ENCODE measurements around the gene PLPP6.
A peak's percentile ranks its signal among the peaks of the same experiment; 100 is the strongest.

Gene PLPP6

GRCh38 chr9:4684820-4685219, 22.7 kb downstream of the PLPP6 start:
- Histone ChIP-seq H3K27ac (ENCODE audit: low read length) (no peak overlapping the region), H3K4me2 (ENCODE audit: low read length) (no peak overlapping the region), H4K20me1 (ENCODE audit: insufficient read depth, low read length) (peaks cover 7% of the 10 kb centered on the region; the same call in 1 of the 2 replicates), H2AFZ (ENCODE audit: low read depth, low read length) (no peak overlapping the region), H3K4me1 (ENCODE audit: low read length) (peaks cover 22% of the 10 kb centered on the region), H3K27me3 (ENCODE audit: low read depth, low read length) (no peaks in the 10 kb centered on the region), H3K9me3 (ENCODE audit: insufficient read depth, low read length) (no peaks in the 10 kb centered on the region), H3K9ac (ENCODE audit: low read length) (no peak overlapping the region), H3K36me3 (replicated peaks; ENCODE audit: low read depth, low read length) (peaks cover 8% of the 10 kb centered on the region), H3K4me3 (ENCODE audit: low read length) (no peak overlapping the region), H3K79me2 (ENCODE audit: low read length) (peaks cover 35% of the 10 kb centered on the region)
- TF ChIP-seq CTCF (IDR thresholded peaks at IDR 0.05; ENCODE audit: low read depth, low read length) = no peak
- TF ChIP-seq EZH2phosphoT487 (IDR thresholded peaks at IDR 0.05; ENCODE audit: low read depth) = no peak

GRCh38 chr9:4686112-4686511, 24.0 kb downstream of the PLPP6 start:
- Histone ChIP-seq H3K4me2 (ENCODE audit: low read length) (no peak overlapping the region), H3K27me3 (ENCODE audit: low read depth, low read length) (no peaks in the 10 kb centered on the region), H3K9me3 (ENCODE audit: insufficient read depth, low read length) (no peaks in the 10 kb centered on the region), H4K20me1 (ENCODE audit: insufficient read depth, low read length) (peaks cover 16% of the 10 kb centered on the region; the same call in 1 of the 2 replicates), H3K4me1 (ENCODE audit: low read length) (peaks cover 26% of the 10 kb centered on the region), H3K4me3 (ENCODE audit: low read length) (no peak overlapping the region), H3K36me3 (replicated peaks; ENCODE audit: low read depth, low read length) (peaks cover 12% of the 10 kb centered on the region), H3K27ac (ENCODE audit: low read length) (no peak overlapping the region), H2AFZ (ENCODE audit: low read depth, low read length) (no peak overlapping the region), H3K9ac (ENCODE audit: low read length) (no peak overlapping the region), H3K79me2 (ENCODE audit: low read length) (peaks cover 26% of the 10 kb centered on the region)
- no peak for TF ChIP-seq EZH2phosphoT487 (IDR thresholded peaks at IDR 0.05; ENCODE audit: low read depth)
- TF ChIP-seq CTCF (IDR thresholded peaks at IDR 0.05; ENCODE audit: low read depth, low read length) = no peak

GRCh38 chr9:4686584-4686983, 24.5 kb downstream of the PLPP6 start:
- Histone ChIP-seq H3K27me3 (ENCODE audit: low read depth, low read length) (no peaks in the 10 kb centered on the region), H4K20me1 (ENCODE audit: insufficient read depth, low read length) (peaks cover 16% of the 10 kb centered on the region; the same call in 1 of the 2 replicates), H3K9ac (ENCODE audit: low read length) (no peak overlapping the region), H3K4me3 (ENCODE audit: low read length) (no peak overlapping the region), H3K9me3 (ENCODE audit: insufficient read depth, low read length) (no peaks in the 10 kb centered on the region), H3K36me3 (replicated peaks; ENCODE audit: low read depth, low read length) (peaks cover 16% of the 10 kb centered on the region), H2AFZ (ENCODE audit: low read depth, low read length) (no peak overlapping the region), H3K27ac (ENCODE audit: low read length) (no peak overlapping the region), H3K79me2 (ENCODE audit: low read length) (peaks cover 25% of the 10 kb centered on the region), H3K4me2 (ENCODE audit: low read length) (no peak overlapping the region), H3K4me1 (ENCODE audit: low read length) (peaks cover 23% of the 10 kb centered on the region)
- TF ChIP-seq EZH2phosphoT487 (IDR thresholded peaks at IDR 0.05; ENCODE audit: low read depth) = no peak
- no peak for TF ChIP-seq CTCF (IDR thresholded peaks at IDR 0.05; ENCODE audit: low read depth, low read length)

- Histone ChIP-seq H4K20me1 (ENCODE audit: insufficient read depth, low read length) (peaks cover 11% of the 10 kb centered on the region; the same call in 1 of the 2 replicates), H3K36me3 (replicated peaks; ENCODE audit: low read depth, low read length) (peaks cover 19% of the 10 kb centered on the region), H3K79me2 (ENCODE audit: low read length) (peaks cover 11% of the 10 kb centered on the region), H3K9me3 (ENCODE audit: insufficient read depth, low read length) (no peaks in the 10 kb centered on the region), H3K9ac (ENCODE audit: low read length) (no peak overlapping the region), H3K4me2 (ENCODE audit: low read length) (peak overlapping the region; percentile 76), H3K4me1 (ENCODE audit: low read length) (peaks cover 23% of the 10 kb centered on the region), H2AFZ (ENCODE audit: low read depth, low read length) (no peak overlapping the region), H3K27me3 (ENCODE audit: low read depth, low read length) (no peaks in the 10 kb centered on the region), H3K4me3 (ENCODE audit: low read length) (no peak overlapping the region), H3K27ac (ENCODE audit: low read length) (peak overlapping the region; percentile 88)
- TF ChIP-seq CTCF (IDR thresholded peaks at IDR 0.05; ENCODE audit: low read depth, low read length) (no peak), EZH2phosphoT487 (IDR thresholded peaks at IDR 0.05; ENCODE audit: low read depth) (no peak)
Observed at GRCh38 chr9:4689021-4689420, 26.9 kb downstream of the PLPP6 start.

Measured in OCI-LY3 (cell line).